Mesothelial cell of epicardium (in vitro differentiated cells): Measurements from ENCODE around the gene USB1. TPM values are rescaled to one million over a fixed set of nuclear protein-coding genes. Genes with fewer than 3 reads are reported as not detected.
A peak's percentile ranks its signal among the peaks of the same experiment; 100 is the strongest.

Experiments used
- DNase-seq, 2 experiments: peaks; one replicate each; pipeline ENCODE4 v3.0.0; 2021; ENCODE audit warnings: low spot score in 2 of 2; ENCODE audit not compliant: unreplicated experiment in 2 of 2
- H3K27ac Mint-ChIP-seq: 2 replicates; pipeline ENCODE4 v1.8.0; 2021; ENCODE audit warnings: mixed read lengths
- H3K27me3 Mint-ChIP-seq: 2 replicates; pipeline ENCODE4 v1.8.0; 2021; ENCODE audit warnings: low read depth, mixed read lengths
- H3K36me3 Mint-ChIP-seq: 2 replicates; pipeline ENCODE4 v1.8.0; 2021; ENCODE audit warnings: mixed read lengths
- H3K4me1 Mint-ChIP-seq: 2 replicates; pipeline ENCODE4 v1.8.0; 2021; ENCODE audit warnings: mixed read lengths
- H3K4me3 Mint-ChIP-seq: 2 replicates; pipeline ENCODE4 v1.8.0; 2021; ENCODE audit warnings: mild to moderate bottlenecking, moderate library complexity, mixed read lengths
- H3K9me3 Mint-ChIP-seq: 2 replicates; pipeline ENCODE4 v1.8.0; 2021; ENCODE audit warnings: mixed read lengths
- CTCF ChIP-seq: fragments of 200-600 bp; sonication (generic); IDR thresholded peaks from one replicate; pipeline ENCODE4 v1.5.0; 2021; ENCODE audit warnings: antibody characterized with exemption; ENCODE audit not compliant: unreplicated experiment
- total RNA-seq: library from RNA; stranded (reverse); gene quantifications from 3 replicates; pipeline ENCODE4 v1.2.1, GENCODE V29; 2021

The USB1 gene
- total RNA-seq, 1 donor from 2014 or later: 38.3 TPM

GRCh38 chr16:58027161-58027915, 26.1 kb downstream of the USB1 start:
- DNase-seq: no peak
- Mint-ChIP-seq H3K36me3 (no peaks in the 10 kb centered on the region), H3K9me3 (no peaks in the 10 kb centered on the region), H3K27ac (no peak overlapping the region), H3K4me3 (peak overlapping the region; percentile 66), H3K4me1 (peaks cover 39% of the 10 kb centered on the region), H3K27me3 (peaks cover 8% of the 10 kb centered on the region)
- TF ChIP-seq CTCF: no peak

- Mint-ChIP-seq H3K9me3 (no peaks in the 10 kb centered on the region), H3K4me3 (peak overlapping the region; percentile 52), H3K27ac (no peak overlapping the region), H3K27me3 (peaks cover 8% of the 10 kb centered on the region), H3K4me1 (peaks cover 37% of the 10 kb centered on the region), H3K36me3 (no peaks in the 10 kb centered on the region)
- DNase-seq: no peak
- no peak for TF ChIP-seq CTCF
Measured at GRCh38 chr16:58027916-58028455, 26.8 kb downstream of the USB1 start.

- Mint-ChIP-seq H3K9me3 (no peaks in the 10 kb centered on the region), H3K27me3 (peaks cover 8% of the 10 kb centered on the region), H3K4me3 (no peak overlapping the region), H3K27ac (no peak overlapping the region), H3K4me1 (peaks cover 37% of the 10 kb centered on the region), H3K36me3 (no peaks in the 10 kb centered on the region)
- no peak for TF ChIP-seq CTCF
- DNase-seq: no peak
Measured at GRCh38 chr16:58028541-58029070, 27.4 kb downstream of the USB1 start.

GRCh38 chr16:58029410-58029809, 28.2 kb downstream of the USB1 start:
- H3K4me3 Mint-ChIP-seq: no peak overlapping the region
- no peak for TF ChIP-seq CTCF
- no peak for DNase-seq
- peaks cover 7% of the 10 kb centered on the region for H3K27me3 Mint-ChIP-seq
- H3K27ac Mint-ChIP-seq: no peak overlapping the region
- no peaks in the 10 kb centered on the region for H3K9me3 Mint-ChIP-seq
- peaks cover 39% of the 10 kb centered on the region for H3K4me1 Mint-ChIP-seq
- H3K36me3 Mint-ChIP-seq: no peaks in the 10 kb centered on the region

- Mint-ChIP-seq H3K36me3 (no peaks in the 10 kb centered on the region), H3K9me3 (no peaks in the 10 kb centered on the region), H3K4me3 (no peak overlapping the region), H3K4me1 (peaks cover 40% of the 10 kb centered on the region), H3K27me3 (no peaks in the 10 kb centered on the region), H3K27ac (no peak overlapping the region)
- TF ChIP-seq CTCF: no peak
- no peak for DNase-seq
Measured at GRCh38 chr16:58030136-58030840, 29.1 kb downstream of the USB1 start.
